ENCODE data around the gene RCOR3. TPM values are rescaled to one million over a fixed set of nuclear protein-coding genes. Genes with fewer than 3 reads are reported as not detected.

RCOR3 gene
- total RNA-seq, 2 donors from 2014 or later = 40.7 to 76.8 TPM

GRCh38 chr1:211359876-211360275 lies 100.7 kb downstream of the RCOR3 start:
- no peaks in the 10 kb centered on the region for H3K4me1 ChIP-seq
- H3K9me3 ChIP-seq = no peaks in the 10 kb centered on the region
- no peak for ATAC-seq
- DNase-seq = no peak
- intact Hi-C loops (cut with DNase I) = no loop called here
- TF ChIP-seq CTCF (IDR thresholded peaks at IDR 0.05) (no peak), POLR2A (IDR thresholded peaks at IDR 0.05) (no peak)
- H3K27ac ChIP-seq = no peak overlapping the region
- no peaks in the 10 kb centered on the region for H3K27me3 ChIP-seq
- peaks cover 0 to 4% of the 10 kb centered on the region in 2 donors for H3K36me3 ChIP-seq (replicated peaks in 1 of 2; ENCODE audit: insufficient read depth in 1 of 2, low read depth in 2 of 2)
- 86 to 90% methylated on average over 3 of the region's 3 CpGs for WGBS, 2 donors
- no peak overlapping the region for H3K4me3 ChIP-seq

GRCh38 chr1:211361202-211361601 lies 102.0 kb downstream of the RCOR3 start:
- no peak for ATAC-seq
- TF ChIP-seq CTCF (IDR thresholded peaks at IDR 0.05) (no peak), POLR2A (IDR thresholded peaks at IDR 0.05) (no peak)
- Histone ChIP-seq H3K4me3 (no peak overlapping the region), H3K9me3 (no peaks in the 10 kb centered on the region), H3K36me3 (replicated peaks in 1 of 2; ENCODE audit: insufficient read depth in 1 of 2, low read depth in 2 of 2) (peaks cover 0 to 1% of the 10 kb centered on the region in 2 donors), H3K4me1 (no peaks in the 10 kb centered on the region), H3K27ac (no peak overlapping the region), H3K27me3 (no peaks in the 10 kb centered on the region)
- DNase-seq = no peak
- intact Hi-C loops (cut with DNase I) = no loop called here
- WGBS, 2 donors = 83 to 85% methylated on average over 1 of the region's 1 CpG

Other genes starting within 250 kb of the RCOR3 start
- gene KCNH1, start 125.2 kb upstream of the RCOR3 start, total RNA-seq = under 1 TPM in 1 of 2 donors, not detected in 1; 0.52 TPM
- gene TRAF5, start 67.5 kb downstream of the RCOR3 start, total RNA-seq = 10 to 100 TPM; 35.6 to 37.6 TPM
- gene RD3, start 232.8 kb downstream of the RCOR3 start, total RNA-seq = not detected